NCI-H510A treated with DMSO at 0.1 percent for 48 hours (cell line): ENCODE results near the gene CCDC30.

ENCODE experiments used
- DNase-seq: peaks from one replicate; lab custom pipeline; 2025; lab: John Stamatoyannopoulos, UW

CCDC30 gene

GRCh38 chr1:42462828-42463763 lies at the start of gene CCDC30:
TSS of gene CCDC30 (plus strand) at chr1:42463286. CDS start at chr1:42480552, 17,266 bp downstream.
- DNase-seq: peak; percentile 97

GRCh38 chr1:42414551-42415496 lies 48.3 kb upstream of the CCDC30 start:
- DNase-seq: no peak

GRCh38 chr1:42417166-42417565 lies 45.9 kb upstream of the CCDC30 start:
- no peak for DNase-seq

GRCh38 chr1:42418516-42418915 lies 44.6 kb upstream of the CCDC30 start:
- DNase-seq: no peak

- peak; percentile 50 for DNase-seq
Measured at GRCh38 chr1:42419126-42419821, 43.8 kb upstream of the CCDC30 start.

- no peak for DNase-seq
Measured at GRCh38 chr1:42420121-42420520, 43.0 kb upstream of the CCDC30 start.

- peak; percentile 92 for DNase-seq
Measured at GRCh38 chr1:42420911-42421585, 42.0 kb upstream of the CCDC30 start.

- DNase-seq: no peak
Measured at GRCh38 chr1:42422737-42423136, 40.3 kb upstream of the CCDC30 start.

GRCh38 chr1:42423681-42424080 lies 39.4 kb upstream of the CCDC30 start:
- DNase-seq: peak; percentile 33

- no peak for DNase-seq
Measured at GRCh38 chr1:42424201-42424600, 38.9 kb upstream of the CCDC30 start.

- no peak for DNase-seq
Measured at GRCh38 chr1:42427240-42427639, 35.8 kb upstream of the CCDC30 start.

- DNase-seq: no peak
Measured at GRCh38 chr1:42429603-42430002, 33.5 kb upstream of the CCDC30 start.

- no peak for DNase-seq
Measured at GRCh38 chr1:42430286-42431135, 32.6 kb upstream of the CCDC30 start.

- no peak for DNase-seq
Measured at GRCh38 chr1:42431514-42431913, 31.6 kb upstream of the CCDC30 start.

- no peak for DNase-seq
Measured at GRCh38 chr1:42432714-42433113, 30.4 kb upstream of the CCDC30 start.

- no peak for DNase-seq
Measured at GRCh38 chr1:42433369-42433768, 29.7 kb upstream of the CCDC30 start.

GRCh38 chr1:42434340-42434739 lies 28.7 kb upstream of the CCDC30 start:
- DNase-seq: no peak

- DNase-seq: no peak
Measured at GRCh38 chr1:42439940-42440339, 23.1 kb upstream of the CCDC30 start.

- DNase-seq: no peak
Measured at GRCh38 chr1:42442662-42443061, 20.4 kb upstream of the CCDC30 start.

GRCh38 chr1:42449256-42449655 lies 13.8 kb upstream of the CCDC30 start:
- DNase-seq: no peak
